ENCODE results near the gene TAB2. TPM values are rescaled to one million over a fixed set of nuclear protein-coding genes. Genes with fewer than 3 reads are reported as not detected.

TAB2 gene
- total RNA-seq, 1 experiment from 2014 or later, result 56.2 TPM

DNA sequence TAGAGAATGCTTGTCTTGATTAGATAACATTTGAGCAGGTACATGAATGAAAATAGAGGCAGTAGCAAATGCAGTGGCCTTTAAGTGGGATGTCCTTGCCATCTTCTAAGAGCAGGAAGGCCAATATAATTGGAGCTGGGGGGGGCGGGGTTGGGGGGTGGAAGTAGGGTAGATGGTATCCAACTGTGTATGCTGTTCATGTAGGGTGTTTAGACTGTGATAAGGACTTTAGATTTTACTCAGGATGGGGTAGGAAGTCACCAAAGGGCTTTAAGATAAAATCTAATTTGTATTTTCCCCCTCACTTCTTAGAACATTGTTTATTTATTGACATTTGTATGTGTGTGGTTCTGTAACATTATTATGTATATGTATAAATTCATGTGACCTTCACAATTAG is 12.0 kb downstream of the TAB2 start:
- Mint-ChIP-seq H3K9me3 (no peaks in the 10 kb centered on the region), H3K4me1 (peaks cover 57 to 61% of the 10 kb centered on the region in 2 experiments), H3K27me3 (ENCODE audit: low read depth) (no peaks in the 10 kb centered on the region), H3K27ac (no peak overlapping the region), H3K4me3 (no peak overlapping the region), H3K36me3 (ENCODE audit: insufficient read depth in 1 of 3, low read depth in 3 of 3) (no peaks in the 10 kb centered on the region; a peak in 1 of 7 replicates)
- Histone ChIP-seq H3T11ph (ENCODE audit: low read length) (no peak overlapping the region), H3K9ac (ENCODE audit: extremely low read depth, insufficient read length, low read length) (no peak overlapping the region), H4K20me1 (ENCODE audit: control insufficient read depth, insufficient read depth, insufficient read length) (no peaks in the 10 kb centered on the region), H3K4me1 (ENCODE audit: insufficient read depth, low read length) (peaks cover 6% of the 10 kb centered on the region; the same call in 1 of the 2 replicates), H2BK120ac (ENCODE audit: low read depth, low read length, poor library complexity, severe bottlenecking) (no peak overlapping the region), H4K91ac (ENCODE audit: insufficient read length, low read depth, low read length) (no peak overlapping the region), H2AK5ac (ENCODE audit: insufficient read length, low read length) (no peak overlapping the region), H3K56ac (ENCODE audit: insufficient read length, low read depth, low read length) (no peak overlapping the region), H3K14ac (ENCODE audit: insufficient read depth, low read length) (no peak overlapping the region), H2AFZ (ENCODE audit: low read length) (no peak overlapping the region), H4K8ac (replicated peaks; ENCODE audit: insufficient read length, low read depth, low read length) (no peak overlapping the region), H4K5ac (ENCODE audit: insufficient read length, low read depth, low read length) (no peak overlapping the region), H3K23ac (ENCODE audit: insufficient read length, low read depth, low read length) (no peak overlapping the region), H2BK20ac (ENCODE audit: low read depth, low read length, poor library complexity, severe bottlenecking) (no peak overlapping the region), H3K79me2 (ENCODE audit: insufficient read depth, low read length) (peaks cover 39% of the 10 kb centered on the region), H3K27me3 (ENCODE audit: insufficient read depth, low read length) (no peaks in the 10 kb centered on the region), H3K4ac (ENCODE audit: low read depth, low read length) (no peak overlapping the region), H3K79me1 (ENCODE audit: insufficient read depth, low read depth, low read length, poor library complexity, severe bottlenecking) (peaks cover 15% of the 10 kb centered on the region), H3K27ac (ENCODE audit: insufficient read length, low read depth, low read length) (no peak overlapping the region), H2BK12ac (ENCODE audit: insufficient read length, low read depth, low read length) (no peak overlapping the region), H3K9me3 (ENCODE audit: control insufficient read depth, low read depth, low read length) (no peaks in the 10 kb centered on the region), H3K4me2 (ENCODE audit: insufficient read depth, insufficient read length, low read length) (no peak overlapping the region), H3K18ac (ENCODE audit: insufficient read length, low read depth, low read length) (no peak overlapping the region), H2BK15ac (ENCODE audit: low read depth, low read length) (no peak overlapping the region), H3K23me2 (ENCODE audit: insufficient read length, low read depth, low read length, poor library complexity, severe bottlenecking) (no peaks in the 10 kb centered on the region), H2BK5ac (ENCODE audit: insufficient read length, low read length) (no peak overlapping the region)
- WGBS (ENCODE audit: extremely low coverage, insufficient read length, low lambda C conversion rate), result no CpG with 5 or more reads among the region's 1 CpG
- no peak for TF ChIP-seq CTCF (conservative IDR thresholded peaks at IDR 0.05)
- no peak for DNase-seq
